Neural progenitor cell (in vitro differentiated cells): ENCODE results near the gene ADAMTS12. TPM values are rescaled to one million over a fixed set of nuclear protein-coding genes. Genes with fewer than 3 reads are reported as not detected.

ENCODE experiments used
- DNase-seq: peaks from one replicate; pipeline ENCODE4 v3.0.0-alpha.2; 2016; ENCODE audit warnings: low spot score
- H2AFZ ChIP-seq: fragments of 200-600 bp; sonication (generic); replicated peaks from 2 replicates; pipeline ENCODE4 v1.6.1; 2016; ENCODE audit warnings: antibody characterized with exemption
- H3F3A ChIP-seq: fragments of 200-600 bp; sonication (generic); 2 replicates; pipeline ENCODE4 v1.6.1; 2016; ENCODE audit warnings: antibody characterized with exemption, low read depth
- H3K27ac ChIP-seq: fragments of 200-600 bp; sonication (generic); 2 replicates; pipeline ENCODE4 v1.5.1; 2016; ENCODE audit warnings: mild to moderate bottlenecking
- H3K27me3 ChIP-seq: fragments of 200-600 bp; sonication (generic); 2 replicates; pipeline ENCODE4 v1.6.1; 2016; ENCODE audit warnings: mild to moderate bottlenecking, moderate library complexity
- H3K36me3 ChIP-seq: fragments of 200-600 bp; sonication (generic); 2 replicates; pipeline ENCODE4 v1.5.1; 2016
- H3K4me1 ChIP-seq: fragments of 200-600 bp; sonication (generic); 2 replicates; pipeline ENCODE4 v1.6.1; 2016; ENCODE audit warnings: mixed run types
- H3K4me2 ChIP-seq: fragments of 200-600 bp; sonication (generic); 2 replicates; pipeline ENCODE4 v1.6.1; 2016
- H3K4me3 ChIP-seq: fragments of 200-600 bp; sonication (generic); 2 replicates; pipeline ENCODE4 v1.5.1; 2016
- H3K79me2 ChIP-seq: fragments of 200-600 bp; sonication (generic); 2 replicates; pipeline ENCODE4 v1.6.1; 2016; ENCODE audit warnings: low read depth
- H3K9ac ChIP-seq: fragments of 200-600 bp; sonication (generic); 2 replicates; pipeline ENCODE4 v1.6.1; 2016
- H3K9me3 ChIP-seq: fragments of 200-600 bp; sonication (generic); 2 replicates; pipeline ENCODE4 v1.5.1; 2016; ENCODE audit warnings: low read depth
- H4K20me1 ChIP-seq: fragments of 200-600 bp; sonication (generic); 2 replicates; pipeline ENCODE4 v1.6.1; 2016; ENCODE audit warnings: low read depth
- H3K27ac Mint-ChIP-seq: 3 replicates; pipeline ENCODE4 v1.8.0; 2021; ENCODE audit warnings: mixed read lengths
- H3K27me3 Mint-ChIP-seq: 2 replicates; pipeline ENCODE4 v1.8.0; 2022; ENCODE audit warnings: low read depth, mild to moderate bottlenecking, inconsistent platforms, moderate library complexity, mixed read lengths; ENCODE audit not compliant: insufficient read depth
- H3K36me3 Mint-ChIP-seq: 3 replicates; pipeline ENCODE4 v1.8.0; 2021; ENCODE audit warnings: mixed read lengths
- H3K4me1 Mint-ChIP-seq: 3 replicates; pipeline ENCODE4 v1.8.0; 2021; ENCODE audit warnings: mixed read lengths
- H3K4me3 Mint-ChIP-seq: 3 replicates; pipeline ENCODE4 v1.8.0; 2021; ENCODE audit warnings: mild to moderate bottlenecking, moderate library complexity, mixed read lengths
- H3K9me3 Mint-ChIP-seq: 3 replicates; pipeline ENCODE4 v1.8.0; 2020; ENCODE audit warnings: mixed read lengths
- EZH2 ChIP-seq: fragments of 200-600 bp; sonication (generic); IDR thresholded peaks from 2 replicates; pipeline ENCODE4 v1.6.1; 2017; ENCODE audit warnings: antibody characterized with exemption, mild to moderate bottlenecking, moderate library complexity
- EZH2phosphoT487 ChIP-seq: fragments of 200-600 bp; sonication (generic); IDR thresholded peaks from 2 replicates; pipeline ENCODE4 v1.6.1; 2017; ENCODE audit warnings: antibody characterized with exemption
- total RNA-seq: library from RNA; depleted of rRNA; stranded (reverse); fragments of >200 nt; gene quantifications from 2 replicates; pipeline ENCODE4 v1.2.3, GENCODE V29; 2015; ENCODE audit warnings: low replicate concordance
- TF ChIP-seq, protein P1 (sequence below): fragments of 200-600 bp; sonication (generic); IDR thresholded peaks from 2 replicates; pipeline ENCODE4 v1.5.1; 2017; ENCODE audit warnings: antibody characterized with exemption, mild to moderate bottlenecking

The ADAMTS12 gene
- total RNA-seq, 1 donor from 2014 or later: 15.6 TPM

DNA sequence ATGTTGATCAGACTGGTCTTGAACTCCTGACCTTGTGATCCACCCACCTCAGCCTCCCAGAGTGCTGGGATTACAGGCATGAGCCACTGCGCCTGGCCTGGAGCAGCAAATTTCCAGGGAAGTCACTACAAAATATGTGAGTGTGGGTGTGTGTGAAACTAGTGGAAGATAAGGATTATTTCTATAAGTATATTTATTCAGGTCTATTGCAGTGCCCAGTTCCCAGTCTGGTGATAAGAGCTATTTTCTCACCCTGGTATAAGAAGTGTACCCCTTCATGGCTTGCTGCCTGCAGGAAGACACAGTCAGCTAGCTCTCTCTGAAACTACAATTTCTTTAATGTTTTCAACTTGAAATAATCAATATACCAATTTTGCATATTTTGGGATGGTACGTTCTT, 414.0 kb downstream of the ADAMTS12 start:
- H2AFZ ChIP-seq: no peak overlapping the region
- no peak overlapping the region for H3K27ac ChIP-seq
- H3K4me3 ChIP-seq: no peak overlapping the region
- peaks cover 10% of the 10 kb centered on the region for H3K4me1 ChIP-seq
- H4K20me1 ChIP-seq: no peaks in the 10 kb centered on the region
- H3F3A ChIP-seq: peaks cover 13% of the 10 kb centered on the region
- Mint-ChIP-seq H3K9me3 (no peaks in the 10 kb centered on the region), H3K4me1 (no peaks in the 10 kb centered on the region), H3K27me3 (no peaks in the 10 kb centered on the region), H3K27ac (no peak overlapping the region), H3K36me3 (peaks cover 41% of the 10 kb centered on the region), H3K4me3 (no peak overlapping the region)
- H3K79me2 ChIP-seq: no peaks in the 10 kb centered on the region
- no peaks in the 10 kb centered on the region for H3K27me3 ChIP-seq
- H3K9ac ChIP-seq: no peak overlapping the region
- H3K4me2 ChIP-seq: no peak overlapping the region
- no peak for DNase-seq
- TF ChIP-seq, protein P1, sequence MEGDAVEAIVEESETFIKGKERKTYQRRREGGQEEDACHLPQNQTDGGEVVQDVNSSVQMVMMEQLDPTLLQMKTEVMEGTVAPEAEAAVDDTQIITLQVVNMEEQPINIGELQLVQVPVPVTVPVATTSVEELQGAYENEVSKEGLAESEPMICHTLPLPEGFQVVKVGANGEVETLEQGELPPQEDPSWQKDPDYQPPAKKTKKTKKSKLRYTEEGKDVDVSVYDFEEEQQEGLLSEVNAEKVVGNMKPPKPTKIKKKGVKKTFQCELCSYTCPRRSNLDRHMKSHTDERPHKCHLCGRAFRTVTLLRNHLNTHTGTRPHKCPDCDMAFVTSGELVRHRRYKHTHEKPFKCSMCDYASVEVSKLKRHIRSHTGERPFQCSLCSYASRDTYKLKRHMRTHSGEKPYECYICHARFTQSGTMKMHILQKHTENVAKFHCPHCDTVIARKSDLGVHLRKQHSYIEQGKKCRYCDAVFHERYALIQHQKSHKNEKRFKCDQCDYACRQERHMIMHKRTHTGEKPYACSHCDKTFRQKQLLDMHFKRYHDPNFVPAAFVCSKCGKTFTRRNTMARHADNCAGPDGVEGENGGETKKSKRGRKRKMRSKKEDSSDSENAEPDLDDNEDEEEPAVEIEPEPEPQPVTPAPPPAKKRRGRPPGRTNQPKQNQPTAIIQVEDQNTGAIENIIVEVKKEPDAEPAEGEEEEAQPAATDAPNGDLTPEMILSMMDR: no peak
- TF ChIP-seq EZH2 (no peak), EZH2phosphoT487 (no peak)
- no peaks in the 10 kb centered on the region for H3K36me3 ChIP-seq
- no peaks in the 10 kb centered on the region for H3K9me3 ChIP-seq

DNA sequence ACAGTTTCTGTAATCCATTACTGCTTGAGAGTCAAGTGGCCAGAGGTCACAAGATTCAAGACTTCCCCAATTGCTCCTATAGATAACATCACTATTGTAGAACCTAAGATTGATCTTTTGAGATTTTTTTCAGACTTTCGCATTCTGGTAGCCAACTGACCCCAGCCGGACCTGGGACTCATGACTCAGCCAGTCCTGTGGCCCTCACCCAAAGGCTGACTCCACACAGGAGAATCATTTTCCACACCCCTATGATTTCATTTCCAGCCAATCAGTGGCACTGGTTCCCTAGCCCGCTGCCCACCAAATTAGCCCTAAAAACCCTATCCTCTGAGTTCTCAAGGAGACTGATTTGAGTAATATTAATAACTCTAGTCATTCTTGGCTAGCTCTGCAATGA, 414.8 kb downstream of the ADAMTS12 start:
- Histone ChIP-seq H3K9me3 (no peaks in the 10 kb centered on the region), H3K4me3 (no peak overlapping the region), H3K27ac (no peak overlapping the region), H2AFZ (no peak overlapping the region), H3K79me2 (no peaks in the 10 kb centered on the region), H4K20me1 (no peaks in the 10 kb centered on the region), H3K27me3 (no peaks in the 10 kb centered on the region), H3K36me3 (no peaks in the 10 kb centered on the region), H3K4me1 (peaks cover 2% of the 10 kb centered on the region), H3F3A (peaks cover 4% of the 10 kb centered on the region), H3K4me2 (no peak overlapping the region), H3K9ac (no peak overlapping the region)
- H3K27ac Mint-ChIP-seq: no peak overlapping the region
- H3K9me3 Mint-ChIP-seq: no peaks in the 10 kb centered on the region
- H3K4me3 Mint-ChIP-seq: no peak overlapping the region
- no peaks in the 10 kb centered on the region for H3K27me3 Mint-ChIP-seq
- TF ChIP-seq EZH2phosphoT487: no peak
- TF ChIP-seq, protein P1: no peak
- no peak for TF ChIP-seq EZH2
- H3K36me3 Mint-ChIP-seq: peaks cover 47% of the 10 kb centered on the region
- DNase-seq: no peak
- H3K4me1 Mint-ChIP-seq: no peaks in the 10 kb centered on the region

DNA sequence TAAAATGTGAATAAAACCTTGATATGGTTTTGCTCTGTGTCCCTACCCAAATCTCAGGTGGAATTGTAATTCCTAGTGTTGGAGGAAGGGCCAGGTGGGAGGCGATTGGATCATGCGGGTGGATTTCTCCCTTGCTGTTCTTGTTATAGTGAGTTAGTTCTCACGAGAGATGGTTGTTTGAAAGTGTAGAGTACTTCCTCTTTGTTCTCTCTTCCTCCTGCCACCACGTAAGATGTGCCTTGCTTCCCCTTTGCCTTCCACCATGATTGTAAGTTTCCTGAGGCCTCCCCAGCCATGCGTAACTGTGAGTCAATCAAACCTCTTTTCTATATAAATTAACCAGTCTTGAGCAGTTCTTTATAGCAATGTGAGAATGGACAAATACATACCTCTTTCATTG, 416.1 kb downstream of the ADAMTS12 start:
- H3K4me1 Mint-ChIP-seq: no peaks in the 10 kb centered on the region
- no peak overlapping the region for H3K4me2 ChIP-seq
- H3K4me3 ChIP-seq: no peak overlapping the region
- no peaks in the 10 kb centered on the region for H3K36me3 ChIP-seq
- no peaks in the 10 kb centered on the region for H3K4me1 ChIP-seq
- H3K79me2 ChIP-seq: no peaks in the 10 kb centered on the region
- H3K27ac Mint-ChIP-seq: no peak overlapping the region
- DNase-seq: no peak
- no peaks in the 10 kb centered on the region for H3K9me3 Mint-ChIP-seq
- no peak for TF ChIP-seq EZH2phosphoT487
- no peak for TF ChIP-seq EZH2
- TF ChIP-seq, protein P1: no peak
- H4K20me1 ChIP-seq: no peaks in the 10 kb centered on the region
- H3K27ac ChIP-seq: no peak overlapping the region
- peaks cover 50% of the 10 kb centered on the region for H3K36me3 Mint-ChIP-seq
- H3K9me3 ChIP-seq: no peaks in the 10 kb centered on the region
- H3K4me3 Mint-ChIP-seq: no peak overlapping the region
- H2AFZ ChIP-seq: no peak overlapping the region
- H3F3A ChIP-seq: no peaks in the 10 kb centered on the region
- H3K27me3 Mint-ChIP-seq: no peaks in the 10 kb centered on the region
- H3K9ac ChIP-seq: no peak overlapping the region
- H3K27me3 ChIP-seq: no peaks in the 10 kb centered on the region
